ENCODE measurements around the gene KRTAP24-1.

The KRTAP24-1 gene

DNA sequence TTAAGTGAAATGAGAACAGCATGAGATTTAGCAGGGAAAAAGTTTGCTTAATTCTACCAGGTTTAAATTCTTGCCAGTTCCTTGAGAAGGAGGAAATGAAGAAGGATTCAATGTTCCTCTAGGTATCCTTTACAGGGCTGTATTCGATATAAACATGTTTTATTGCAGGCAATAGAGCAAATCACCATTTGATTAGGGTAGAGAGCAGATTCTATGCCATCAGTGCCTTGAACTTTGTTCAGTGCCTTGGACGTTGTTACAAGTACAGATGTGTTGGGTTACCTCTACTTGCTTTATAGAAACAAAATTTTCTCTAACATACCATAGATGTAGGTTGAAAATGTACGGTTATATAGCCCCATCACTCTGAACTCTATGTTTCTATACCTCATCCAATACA is 48.7 kb downstream of the KRTAP24-1 start:
- DNase-seq (ENCODE audit: low read depth): no peak

DNA sequence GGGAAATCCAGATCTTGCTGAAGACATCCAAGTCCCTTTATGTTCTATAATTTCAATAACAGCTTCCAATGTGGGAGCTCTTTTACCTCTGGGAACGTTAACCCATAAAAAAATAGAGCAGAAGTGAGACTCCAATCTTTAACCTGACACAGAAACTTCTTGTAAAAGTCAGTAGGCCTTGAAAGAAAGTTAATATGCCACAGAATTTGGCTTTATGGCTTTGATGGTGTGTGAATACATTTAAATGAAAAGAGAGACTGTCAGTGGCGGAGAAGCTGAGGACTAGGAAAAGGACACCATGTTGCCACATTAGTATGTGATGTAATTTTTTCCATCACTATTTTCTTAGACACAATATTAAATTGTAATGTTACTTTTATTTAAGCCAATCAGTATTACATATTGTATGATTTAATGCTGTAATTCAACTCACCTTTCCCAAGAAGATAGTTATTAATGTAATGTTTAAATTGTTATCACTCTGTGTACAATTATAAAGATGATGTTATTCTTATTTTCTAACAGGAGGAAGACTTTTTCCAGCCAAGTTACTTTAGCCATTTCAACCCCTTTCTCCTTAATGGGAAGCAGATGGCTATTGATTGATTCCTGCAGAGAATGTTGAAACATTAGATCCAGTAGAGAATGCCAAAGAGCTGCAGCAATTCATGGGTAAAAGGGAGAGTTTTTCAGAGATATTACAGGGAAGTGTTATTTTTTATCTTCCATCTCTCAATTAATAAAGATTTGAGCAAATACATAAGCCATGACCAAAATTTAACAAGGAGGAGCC is 49.3 kb downstream of the KRTAP24-1 start:
- DNase-seq (ENCODE audit: low read depth): no peak

DNA sequence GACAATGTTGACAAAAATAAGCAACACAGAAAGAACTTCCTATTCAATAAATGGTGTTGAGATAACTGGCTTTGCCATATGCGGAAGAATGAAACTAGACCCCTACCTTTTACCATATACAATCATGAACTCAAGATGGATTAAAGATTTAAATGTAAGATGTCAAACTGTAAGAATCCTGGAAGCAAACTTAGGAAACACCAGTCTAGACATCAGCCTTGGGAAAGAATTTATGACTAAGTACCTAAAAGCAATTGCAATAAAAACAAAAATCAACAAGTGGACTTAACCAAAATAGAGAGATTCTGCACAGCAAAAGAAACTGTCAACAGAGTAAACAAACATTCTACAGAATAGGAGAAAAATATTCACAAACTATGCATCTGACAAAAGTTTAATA is 50.7 kb downstream of the KRTAP24-1 start:
- no peak for DNase-seq (ENCODE audit: low read depth)
